Natural killer cell treated with Interleukin-12 subunit alpha and Interleukin-12 subunit beta and Interleukin-15 and Interleukin-18, amount 100 ng/mL, for 72 hours (primary cell): Measurements from ENCODE around the gene IL19. TPM values are rescaled to one million over a fixed set of nuclear protein-coding genes. Genes with fewer than 3 reads are reported as not detected.

ENCODE experiments used
- ATAC-seq, 2 donors: fragments of 150-1000 bp; cut with Tn5 transposase in 1 of 2; sonication (Bioruptor Pico), chemical (Tn5 transposase) in 1 of 2; 2 replicates each; pipeline ENCODE4 v1.10.0; 2021
- DNase-seq: peaks from one replicate; pipeline ENCODE4 v3.0.0; 2022; ENCODE audit warnings: low spot score
- H3K27ac Mint-ChIP-seq, 2 donors: 1 replicate in 1 of 2; 2 replicates in 1 of 2; pipeline ENCODE4 v1.8.0; 2022; ENCODE audit warnings: mixed read lengths in 2 of 2, mild to moderate bottlenecking in 1 of 2, moderate library complexity in 1 of 2
- H3K27me3 Mint-ChIP-seq, 2 donors: 1 replicate in 1 of 2; 2 replicates in 1 of 2; pipeline ENCODE4 v1.8.0; 2022; ENCODE audit warnings: mixed read lengths in 2 of 2
- H3K36me3 Mint-ChIP-seq: one replicate; pipeline ENCODE4 v1.8.0; 2022; ENCODE audit warnings: mixed read lengths
- H3K4me1 Mint-ChIP-seq, 2 donors: 1 replicate in 1 of 2; 2 replicates in 1 of 2; pipeline ENCODE4 v1.8.0; 2022; ENCODE audit warnings: low read depth in 2 of 2, mixed read lengths in 2 of 2, mild to moderate bottlenecking in 1 of 2
- H3K4me3 Mint-ChIP-seq: one replicate; pipeline ENCODE4 v1.8.0; 2022; ENCODE audit warnings: mixed read lengths
- H3K9me3 Mint-ChIP-seq: 2 replicates; pipeline ENCODE4 v1.8.0; 2022; ENCODE audit warnings: mixed read lengths
- total RNA-seq, 2 donors: library from RNA; stranded (reverse); gene quantifications; one replicate each; pipeline ENCODE4 v1.2.3, GENCODE V29; 2022

The IL19 gene
- total RNA-seq, 2 donors from 2014 or later = not detected

DNA sequence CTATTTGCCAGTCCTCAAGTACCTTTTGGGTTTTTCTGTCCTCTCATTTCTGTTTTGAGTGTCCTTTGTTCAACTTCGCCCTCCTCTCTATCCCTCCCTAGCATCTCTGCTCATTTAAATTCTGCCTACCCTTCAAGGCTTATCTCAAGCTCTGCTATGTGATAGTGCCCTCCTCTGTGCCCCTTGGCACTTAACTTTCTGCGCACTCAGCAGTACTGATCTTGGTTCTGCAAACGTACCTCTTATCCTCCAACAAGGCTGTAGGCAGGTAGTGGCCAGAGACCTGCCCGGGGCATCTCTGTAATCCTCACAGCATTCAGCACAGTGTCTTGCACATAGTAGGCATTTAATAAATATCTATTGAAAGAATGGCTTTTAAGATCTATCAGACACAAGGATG is 89.6 kb downstream of the IL19 start:
- Mint-ChIP-seq H3K27ac (no peak overlapping the region), H3K4me1 (no peaks in the 10 kb centered on the region), H3K36me3 (no peaks in the 10 kb centered on the region), H3K4me3 (no peak overlapping the region), H3K27me3 (peaks cover 18 to 27% of the 10 kb centered on the region in 2 donors), H3K9me3 (no peaks in the 10 kb centered on the region)
- ATAC-seq = no peak
- DNase-seq = no peak

DNA sequence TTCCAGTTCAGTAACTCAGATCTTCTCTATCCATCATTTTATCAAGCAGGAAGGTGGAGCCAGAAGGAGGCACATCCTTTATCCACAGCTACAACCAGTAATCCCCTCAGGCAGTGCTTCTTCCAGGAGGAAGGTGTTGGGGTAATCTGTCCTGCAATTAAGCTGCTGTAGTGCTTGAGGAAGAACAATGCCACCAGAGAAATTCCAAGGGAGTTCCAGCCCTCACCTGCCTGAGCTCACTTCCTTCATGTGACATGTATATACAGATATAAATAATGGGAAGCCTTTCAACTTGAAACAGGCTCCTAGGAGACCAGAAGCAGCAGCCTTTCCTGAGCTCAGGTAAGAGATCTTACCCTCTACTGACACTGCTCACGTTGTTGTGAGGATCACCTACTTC is 92.7 kb downstream of the IL19 start:
- Mint-ChIP-seq H3K27me3 (peaks cover 23 to 27% of the 10 kb centered on the region in 2 donors), H3K36me3 (no peaks in the 10 kb centered on the region), H3K4me3 (no peak overlapping the region), H3K4me1 (no peaks in the 10 kb centered on the region), H3K9me3 (no peaks in the 10 kb centered on the region), H3K27ac (no peak overlapping the region)
- DNase-seq (no peak), ATAC-seq (no peak)

DNA sequence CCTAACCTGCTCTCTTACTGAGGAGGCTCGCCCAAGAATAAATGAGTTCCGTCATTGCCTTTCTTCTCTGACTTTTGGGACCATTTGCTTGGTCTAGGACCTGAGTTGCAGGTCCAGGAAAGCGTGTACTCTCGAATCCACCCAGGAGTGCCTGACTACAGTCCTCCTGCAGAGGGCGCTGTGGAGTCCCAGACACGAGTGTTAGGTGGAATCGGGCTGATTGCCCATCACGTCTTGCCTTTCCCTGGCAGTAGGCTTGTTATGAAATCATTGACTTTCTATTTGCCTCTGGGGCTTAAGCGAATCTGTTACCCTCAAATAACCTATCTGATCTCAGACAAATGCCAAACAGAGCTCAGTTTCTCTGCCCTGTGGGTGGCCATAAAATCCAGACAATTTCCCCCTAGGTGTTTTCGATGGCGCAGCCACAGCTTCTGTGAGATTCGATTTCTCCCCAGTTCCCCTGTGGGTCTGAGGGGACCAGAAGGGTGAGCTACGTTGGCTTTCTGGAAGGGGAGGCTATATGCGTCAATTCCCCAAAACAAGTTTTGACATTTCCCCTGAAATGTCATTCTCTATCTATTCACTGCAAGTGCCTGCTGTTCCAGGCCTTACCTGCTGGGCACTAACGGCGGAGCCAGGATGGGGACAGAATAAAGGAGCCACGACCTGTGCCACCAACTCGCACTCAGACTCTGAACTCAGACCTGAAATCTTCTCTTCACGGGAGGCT is 94.5 kb downstream of the IL19 start, which contains the start of gene IL20:
TSS of gene IL20 (plus strand) at position 685 of the 733 bp plus-strand sequence. CDS start 230 bp downstream, outside the sequence.
- Mint-ChIP-seq H3K36me3 (no peaks in the 10 kb centered on the region), H3K4me1 (no peaks in the 10 kb centered on the region), H3K27ac (no peak within 1 kb of the TSS), H3K27me3 (peaks cover 21 to 23% of the 10 kb centered on the region in 2 donors), H3K4me3 (no peak within 1 kb of the TSS), H3K9me3 (no peaks in the 10 kb centered on the region)
- DNase-seq = peak; percentile 80
- peak; percentile 73 for ATAC-seq

DNA sequence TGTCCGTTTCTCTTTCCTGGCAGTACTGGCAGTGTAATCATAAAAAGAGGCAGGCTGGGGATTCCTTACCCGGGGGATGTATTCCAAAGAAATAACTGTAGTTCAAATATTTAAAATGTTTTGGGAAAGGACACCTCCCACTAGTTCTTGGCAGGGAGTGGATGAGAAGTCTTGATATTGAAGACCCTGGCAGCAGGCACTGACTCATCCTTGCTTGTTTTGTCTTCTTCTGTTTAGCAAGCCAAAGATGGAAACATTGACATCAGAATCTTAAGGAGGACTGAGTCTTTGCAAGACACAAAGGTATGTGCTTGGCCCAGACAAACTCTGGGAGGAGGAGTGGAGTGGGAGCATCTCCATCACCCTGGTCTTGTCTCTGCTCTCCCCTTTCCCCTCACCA is 95.5 kb downstream of the IL19 start:
- no peak overlapping the region for H3K4me3 Mint-ChIP-seq
- ATAC-seq = no peak
- H3K36me3 Mint-ChIP-seq = no peaks in the 10 kb centered on the region
- no peaks in the 10 kb centered on the region for H3K9me3 Mint-ChIP-seq
- no peak for DNase-seq
- no peak overlapping the region for H3K27ac Mint-ChIP-seq
- peaks cover 13 to 17% of the 10 kb centered on the region in 2 donors for H3K27me3 Mint-ChIP-seq
- no peaks in the 10 kb centered on the region for H3K4me1 Mint-ChIP-seq

DNA sequence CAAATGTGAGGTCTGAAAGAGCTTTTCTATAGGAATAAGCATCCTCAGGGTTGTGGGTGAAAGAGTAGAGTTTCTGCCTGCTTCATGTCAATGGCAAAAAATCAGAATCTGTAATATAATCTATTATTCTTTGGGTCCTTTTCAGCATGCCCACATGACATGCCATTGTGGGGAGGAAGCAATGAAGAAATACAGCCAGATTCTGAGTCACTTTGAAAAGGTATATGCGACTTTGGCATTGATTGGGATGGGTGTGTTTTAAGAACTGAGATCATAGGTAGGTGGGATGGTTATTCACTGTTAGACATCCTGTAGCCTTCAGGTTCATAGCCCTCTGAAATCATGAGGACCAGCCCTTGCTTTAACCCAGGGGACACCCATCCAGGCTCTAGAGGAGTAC is 96.7 kb downstream of the IL19 start:
- no peak overlapping the region for H3K4me3 Mint-ChIP-seq
- H3K4me1 Mint-ChIP-seq = no peaks in the 10 kb centered on the region
- no peaks in the 10 kb centered on the region for H3K36me3 Mint-ChIP-seq
- ATAC-seq (no peak), DNase-seq (no peak)
- peaks cover 7 to 13% of the 10 kb centered on the region in 2 donors for H3K27me3 Mint-ChIP-seq
- no peaks in the 10 kb centered on the region for H3K9me3 Mint-ChIP-seq
- H3K27ac Mint-ChIP-seq = no peak overlapping the region

DNA sequence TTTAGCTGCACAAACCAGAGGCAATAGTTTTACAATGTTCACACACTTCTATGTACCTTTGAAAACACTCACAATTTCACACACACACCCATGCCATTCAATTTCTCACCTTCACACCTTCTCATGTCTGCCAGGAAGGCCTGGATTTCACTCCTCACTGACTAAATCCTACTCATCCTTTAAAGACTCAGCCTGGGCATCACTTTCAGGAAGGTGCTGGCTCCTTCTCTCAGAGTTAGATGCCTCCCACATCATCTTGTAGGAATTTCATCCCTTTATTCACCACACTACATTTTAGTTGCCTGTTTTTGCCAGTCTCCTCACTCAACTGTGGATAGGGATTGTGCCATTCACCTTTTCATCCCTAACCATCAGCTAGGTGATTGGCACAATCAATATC is 97.1 kb downstream of the IL19 start:
- Mint-ChIP-seq H3K4me3 (no peak overlapping the region), H3K9me3 (no peaks in the 10 kb centered on the region), H3K27me3 (peaks cover 5 to 13% of the 10 kb centered on the region in 2 donors), H3K36me3 (no peaks in the 10 kb centered on the region), H3K27ac (no peak overlapping the region), H3K4me1 (no peaks in the 10 kb centered on the region)
- DNase-seq (no peak), ATAC-seq (no peak)

DNA sequence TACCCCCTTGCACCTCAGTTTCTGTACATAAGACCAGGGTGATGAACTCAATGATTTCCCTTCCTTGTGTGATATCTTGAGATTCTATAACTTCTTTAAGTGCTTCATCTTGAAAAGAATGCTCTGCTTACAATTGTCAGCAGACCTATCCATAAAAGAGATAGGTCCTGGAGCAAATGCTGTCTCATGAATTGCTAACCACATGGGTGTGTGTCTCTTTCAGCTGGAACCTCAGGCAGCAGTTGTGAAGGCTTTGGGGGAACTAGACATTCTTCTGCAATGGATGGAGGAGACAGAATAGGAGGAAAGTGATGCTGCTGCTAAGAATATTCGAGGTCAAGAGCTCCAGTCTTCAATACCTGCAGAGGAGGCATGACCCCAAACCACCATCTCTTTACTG is 97.7 kb downstream of the IL19 start:
- Mint-ChIP-seq H3K36me3 (no peaks in the 10 kb centered on the region), H3K27me3 (peaks cover 0 to 9% of the 10 kb centered on the region in 2 donors), H3K27ac (no peak overlapping the region), H3K9me3 (no peaks in the 10 kb centered on the region), H3K4me3 (no peak overlapping the region), H3K4me1 (no peaks in the 10 kb centered on the region)
- no peak for DNase-seq
- no peak for ATAC-seq

DNA sequence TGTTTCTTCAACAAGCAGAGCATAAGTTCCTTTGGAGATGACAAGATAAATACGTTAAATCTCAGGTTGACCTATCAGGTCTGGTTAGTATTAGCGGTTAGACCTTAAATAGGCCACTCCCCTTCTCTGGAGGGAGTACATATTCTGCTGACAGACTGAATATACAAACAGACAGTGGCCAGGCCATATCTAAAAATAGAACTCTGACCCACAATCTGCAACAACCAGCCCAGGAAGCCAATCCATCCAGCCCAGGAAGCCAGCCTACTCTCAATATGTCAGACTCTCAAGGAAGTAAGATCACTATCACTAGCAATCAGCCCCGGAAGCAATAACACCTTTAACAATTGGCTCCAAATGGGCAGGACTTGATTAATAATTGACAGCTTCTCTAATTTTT is 101.6 kb downstream of the IL19 start:
- DNase-seq (no peak), ATAC-seq (no peak)
- Mint-ChIP-seq H3K27ac (no peak overlapping the region), H3K36me3 (peaks cover 15% of the 10 kb centered on the region), H3K27me3 (peaks cover 8% of the 10 kb centered on the region in 2 donors), H3K9me3 (peaks cover 3% of the 10 kb centered on the region), H3K4me3 (no peak overlapping the region), H3K4me1 (no peaks in the 10 kb centered on the region)

DNA sequence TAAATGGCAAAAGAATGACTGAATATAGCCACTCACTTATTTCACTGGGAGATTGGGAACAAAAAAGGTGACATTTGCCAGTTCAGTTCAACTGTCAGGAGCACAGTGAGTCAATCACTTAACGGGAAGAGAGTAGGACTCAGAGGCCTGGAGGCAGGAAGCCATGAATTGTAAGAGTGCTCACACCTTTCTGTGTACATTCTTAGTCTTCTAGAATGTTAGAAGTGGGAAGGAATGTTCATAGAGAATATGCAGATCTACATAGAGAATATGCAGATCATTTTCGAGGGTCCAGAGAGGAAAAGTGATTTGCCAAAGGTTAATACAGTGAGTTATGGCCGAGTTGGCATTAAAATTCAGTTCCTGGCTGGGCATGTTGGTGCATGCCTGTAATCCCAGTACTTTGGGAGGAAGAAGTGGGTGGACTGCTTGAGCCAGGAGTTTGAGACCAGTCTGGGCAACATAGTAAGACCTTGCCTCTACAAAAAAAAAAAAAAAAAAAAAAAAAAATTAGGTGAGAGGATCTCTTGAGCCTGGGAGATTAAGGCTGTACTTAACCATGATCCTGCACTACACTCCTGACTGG is 103.1 kb downstream of the IL19 start:
- H3K4me1 Mint-ChIP-seq = no peaks in the 10 kb centered on the region
- peaks cover 8% of the 10 kb centered on the region in 2 donors for H3K27me3 Mint-ChIP-seq
- DNase-seq (no peak), ATAC-seq (no peak)
- H3K9me3 Mint-ChIP-seq = peaks cover 10% of the 10 kb centered on the region
- H3K4me3 Mint-ChIP-seq = no peak overlapping the region
- H3K27ac Mint-ChIP-seq = no peak overlapping the region
- H3K36me3 Mint-ChIP-seq = peaks cover 21% of the 10 kb centered on the region

DNA sequence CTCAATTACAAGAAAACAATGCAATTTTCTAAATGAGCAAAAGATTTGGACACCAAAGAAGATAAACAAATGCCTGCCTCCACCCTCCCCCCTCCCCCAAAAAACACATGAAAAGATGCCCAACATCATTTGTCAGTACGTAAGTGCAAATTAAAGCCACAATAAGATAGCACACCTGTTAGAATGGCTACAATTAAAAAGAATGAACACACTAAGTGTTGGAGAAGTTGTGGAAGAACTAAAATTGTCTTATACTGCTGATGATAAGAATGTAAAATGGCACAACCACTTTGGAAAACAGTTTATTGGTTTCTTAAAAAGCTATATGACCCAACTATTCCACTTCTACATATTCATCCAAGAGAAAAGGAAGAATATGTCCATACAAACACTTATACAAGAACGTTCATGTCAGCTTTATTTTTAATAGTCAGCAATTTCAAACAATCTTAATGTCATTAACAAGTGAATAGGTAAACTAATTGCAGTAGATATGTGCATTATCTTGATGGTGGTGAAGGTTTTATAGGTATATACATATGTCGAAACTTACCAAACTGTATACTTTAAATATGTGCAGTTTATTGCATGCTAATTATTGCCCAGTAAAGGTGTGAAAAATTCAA is 105.3 kb downstream of the IL19 start:
- Mint-ChIP-seq H3K27me3 (peaks cover 7 to 8% of the 10 kb centered on the region in 2 donors), H3K4me1 (no peaks in the 10 kb centered on the region), H3K4me3 (no peak overlapping the region), H3K9me3 (peaks cover 10% of the 10 kb centered on the region), H3K36me3 (peaks cover 21% of the 10 kb centered on the region), H3K27ac (no peak overlapping the region)
- ATAC-seq = no peak
- DNase-seq = no peak

DNA sequence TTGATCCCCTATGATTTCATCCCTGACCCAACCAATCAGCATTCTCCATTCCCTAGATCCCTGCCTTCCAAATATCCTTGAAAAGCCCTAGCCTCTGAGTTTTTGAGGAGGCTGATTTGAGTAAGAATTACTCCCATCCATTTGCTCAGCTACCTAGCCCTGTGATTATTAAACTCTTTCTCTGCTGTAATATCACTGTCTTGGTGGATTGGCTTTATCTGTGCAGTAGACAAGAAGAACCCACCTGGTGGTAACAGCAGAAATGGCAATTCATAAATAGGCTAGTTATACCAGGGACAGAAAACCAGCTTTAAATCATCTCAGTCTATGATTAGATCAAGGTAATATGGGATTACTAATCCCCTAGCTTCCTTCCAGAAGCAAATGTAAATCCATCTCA is 107.9 kb downstream of the IL19 start:
- Mint-ChIP-seq H3K27ac (no peak overlapping the region), H3K36me3 (peaks cover 21% of the 10 kb centered on the region), H3K27me3 (peaks cover 7 to 8% of the 10 kb centered on the region in 2 donors), H3K9me3 (peaks cover 10% of the 10 kb centered on the region), H3K4me3 (no peak overlapping the region), H3K4me1 (no peaks in the 10 kb centered on the region)
- ATAC-seq = no peak
- no peak for DNase-seq

DNA sequence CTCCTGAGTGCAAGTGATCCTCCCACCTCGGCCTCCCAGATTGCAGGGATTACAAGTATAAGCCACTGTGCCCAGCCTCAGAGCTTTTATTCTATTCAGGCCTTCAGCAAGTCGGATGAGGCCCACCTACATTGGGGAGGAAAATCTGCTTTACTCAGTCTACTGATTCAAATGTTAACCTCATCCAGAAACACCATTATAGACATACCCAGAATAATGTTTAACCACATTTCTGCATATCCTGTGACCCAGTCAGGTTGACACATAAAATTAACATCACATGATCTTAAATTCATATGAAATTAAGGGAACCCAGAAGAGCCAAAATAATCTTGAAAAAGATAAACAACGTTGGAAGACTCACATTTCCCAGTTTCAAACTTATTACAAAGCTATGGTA is 109.7 kb downstream of the IL19 start:
- Mint-ChIP-seq H3K9me3 (peaks cover 10% of the 10 kb centered on the region), H3K4me1 (peaks cover 0 to 3% of the 10 kb centered on the region in 2 donors), H3K27me3 (peaks cover 8% of the 10 kb centered on the region in 2 donors), H3K36me3 (peaks cover 16% of the 10 kb centered on the region), H3K4me3 (no peak overlapping the region), H3K27ac (no peak overlapping the region)
- DNase-seq (no peak), ATAC-seq (no peak)

DNA sequence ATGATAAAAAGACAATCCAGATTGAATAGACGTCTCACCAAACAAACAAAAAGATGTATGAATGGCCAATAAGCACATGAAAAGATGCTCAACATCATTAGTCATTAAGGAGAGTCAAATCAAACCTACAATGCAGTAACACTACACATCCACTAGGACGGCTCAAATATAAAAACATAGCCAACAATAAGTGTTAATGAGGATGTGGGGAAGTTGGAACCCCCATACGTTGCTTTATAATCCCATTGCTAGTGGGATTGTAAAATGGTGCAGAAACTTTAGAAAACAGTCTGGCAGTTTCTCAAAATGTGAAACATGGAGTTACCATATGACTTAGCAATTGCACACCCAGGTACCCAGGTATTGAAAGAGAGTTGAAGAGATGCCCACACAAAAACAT is 112.0 kb downstream of the IL19 start:
- Mint-ChIP-seq H3K9me3 (peaks cover 6% of the 10 kb centered on the region), H3K27ac (no peak overlapping the region), H3K27me3 (peaks cover 0 to 9% of the 10 kb centered on the region in 2 donors), H3K4me1 (peaks cover 0 to 3% of the 10 kb centered on the region in 2 donors), H3K36me3 (peaks cover 6% of the 10 kb centered on the region), H3K4me3 (no peak overlapping the region)
- ATAC-seq (no peak), DNase-seq (no peak)

DNA sequence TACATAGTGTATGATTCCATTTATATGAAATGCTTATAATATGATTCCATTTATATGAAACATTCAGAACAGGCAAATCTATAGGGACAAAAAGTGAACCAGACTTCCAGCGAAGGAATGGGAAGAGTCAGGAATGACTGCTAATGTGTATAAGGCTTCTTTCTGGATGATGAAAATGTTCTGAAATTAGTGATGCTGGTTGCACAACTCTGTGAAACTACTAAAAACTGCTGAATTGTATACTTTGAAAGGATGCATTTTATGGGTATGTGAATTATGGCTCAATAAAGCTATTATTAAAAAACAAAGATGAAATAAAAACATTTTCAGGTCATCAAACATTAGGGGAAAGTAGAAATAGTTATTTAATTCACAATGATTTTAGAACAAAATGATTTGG is 112.6 kb downstream of the IL19 start:
- H3K4me3 Mint-ChIP-seq = no peak overlapping the region
- peaks cover 4% of the 10 kb centered on the region for H3K9me3 Mint-ChIP-seq
- peaks cover 0 to 3% of the 10 kb centered on the region in 2 donors for H3K4me1 Mint-ChIP-seq
- ATAC-seq (no peak), DNase-seq (no peak)
- H3K36me3 Mint-ChIP-seq = peaks cover 4% of the 10 kb centered on the region
- no peak overlapping the region for H3K27ac Mint-ChIP-seq
- peaks cover 0 to 9% of the 10 kb centered on the region in 2 donors for H3K27me3 Mint-ChIP-seq
